NB4 (cell line): ENCODE measurements around the gene RBM47.

Experiments
- DNase-seq: peaks from one replicate; pipeline ENCODE4 v3.0.0; 2010; ENCODE audit warnings: low read depth
- H3K4me3 ChIP-seq: one replicate; pipeline ENCODE4 v1.5.1; 2011; ENCODE audit warnings: mild to moderate bottlenecking, low read depth, low read length, moderate library complexity
- MYC ChIP-seq: IDR thresholded peaks from 2 replicates; pipeline ENCODE4 v1.6.1; 2011; ENCODE audit warnings: low read depth, low read length
- POLR2A ChIP-seq: IDR thresholded peaks from 2 replicates; pipeline ENCODE4 v1.6.1; 2011; ENCODE audit warnings: mild to moderate bottlenecking; ENCODE audit not compliant: insufficient read length; ENCODE audit errors: extremely low read depth
- TF ChIP-seq, protein P1 (sequence below): IDR thresholded peaks from 2 replicates; pipeline ENCODE4 v1.6.1; 2011; ENCODE audit warnings: low read depth, low read length
- TF ChIP-seq, protein P2 (sequence below): IDR thresholded peaks from one replicate; pipeline ENCODE4 v1.5.1; 2012; ENCODE audit warnings: low read depth, low read length

Gene RBM47

DNA sequence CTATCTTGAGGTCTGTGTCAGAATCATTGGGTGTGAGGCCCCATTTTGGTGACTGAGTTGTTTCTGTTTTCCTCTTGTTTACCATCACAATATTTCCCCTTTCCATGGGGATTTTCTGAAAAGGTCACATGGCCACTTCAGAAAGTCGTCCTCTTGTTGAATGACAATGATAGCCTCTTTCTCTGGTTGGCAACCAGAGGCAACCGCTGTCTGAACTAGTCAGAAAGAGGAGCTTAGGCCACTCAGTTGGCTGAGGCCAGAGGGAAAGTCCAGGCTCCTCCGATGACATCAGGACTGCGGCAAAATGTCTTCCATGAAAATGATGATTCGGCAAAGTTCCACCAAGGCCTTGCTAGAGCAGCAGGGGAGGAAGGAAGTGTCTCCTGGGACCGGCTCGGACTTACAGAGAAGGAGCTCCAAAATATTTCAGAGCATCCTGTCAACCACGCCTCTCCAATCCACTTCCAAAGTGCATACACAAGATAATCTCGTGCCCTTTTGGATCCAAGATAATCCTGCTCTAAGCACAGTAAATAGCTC is 19.1 kb upstream of the RBM47 start:
- no peak for DNase-seq
- no peak for TF ChIP-seq POLR2A
- TF ChIP-seq, protein P1, sequence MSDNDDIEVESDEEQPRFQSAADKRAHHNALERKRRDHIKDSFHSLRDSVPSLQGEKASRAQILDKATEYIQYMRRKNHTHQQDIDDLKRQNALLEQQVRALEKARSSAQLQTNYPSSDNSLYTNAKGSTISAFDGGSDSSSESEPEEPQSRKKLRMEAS: no peak
- TF ChIP-seq MYC: no peak
- TF ChIP-seq, protein P2, sequence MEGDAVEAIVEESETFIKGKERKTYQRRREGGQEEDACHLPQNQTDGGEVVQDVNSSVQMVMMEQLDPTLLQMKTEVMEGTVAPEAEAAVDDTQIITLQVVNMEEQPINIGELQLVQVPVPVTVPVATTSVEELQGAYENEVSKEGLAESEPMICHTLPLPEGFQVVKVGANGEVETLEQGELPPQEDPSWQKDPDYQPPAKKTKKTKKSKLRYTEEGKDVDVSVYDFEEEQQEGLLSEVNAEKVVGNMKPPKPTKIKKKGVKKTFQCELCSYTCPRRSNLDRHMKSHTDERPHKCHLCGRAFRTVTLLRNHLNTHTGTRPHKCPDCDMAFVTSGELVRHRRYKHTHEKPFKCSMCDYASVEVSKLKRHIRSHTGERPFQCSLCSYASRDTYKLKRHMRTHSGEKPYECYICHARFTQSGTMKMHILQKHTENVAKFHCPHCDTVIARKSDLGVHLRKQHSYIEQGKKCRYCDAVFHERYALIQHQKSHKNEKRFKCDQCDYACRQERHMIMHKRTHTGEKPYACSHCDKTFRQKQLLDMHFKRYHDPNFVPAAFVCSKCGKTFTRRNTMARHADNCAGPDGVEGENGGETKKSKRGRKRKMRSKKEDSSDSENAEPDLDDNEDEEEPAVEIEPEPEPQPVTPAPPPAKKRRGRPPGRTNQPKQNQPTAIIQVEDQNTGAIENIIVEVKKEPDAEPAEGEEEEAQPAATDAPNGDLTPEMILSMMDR: no peak
- no peak overlapping the region for H3K4me3 ChIP-seq

DNA sequence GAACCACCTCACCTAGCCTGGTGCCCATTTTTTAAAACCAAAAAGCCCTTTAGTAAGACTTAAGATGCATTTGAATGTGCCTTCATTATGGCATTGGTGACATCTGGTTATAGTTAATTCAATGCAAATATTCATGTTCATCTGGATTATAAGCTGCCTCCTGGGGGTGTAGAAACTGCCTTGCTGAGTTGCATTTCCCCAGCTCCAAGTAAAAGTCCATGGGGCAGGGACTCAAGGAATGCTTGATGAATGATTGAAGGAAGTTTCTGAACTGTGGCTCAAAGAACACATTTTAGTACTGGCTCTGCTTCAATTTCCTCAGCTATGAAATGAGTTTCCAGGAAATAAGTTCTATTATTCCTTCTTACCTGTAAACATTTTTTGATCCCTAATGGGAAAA is 18.5 kb upstream of the RBM47 start:
- DNase-seq: no peak
- H3K4me3 ChIP-seq: no peak overlapping the region
- no peak for TF ChIP-seq POLR2A
- TF ChIP-seq, protein P2: no peak
- no peak for TF ChIP-seq MYC
- TF ChIP-seq, protein P1: no peak

DNA sequence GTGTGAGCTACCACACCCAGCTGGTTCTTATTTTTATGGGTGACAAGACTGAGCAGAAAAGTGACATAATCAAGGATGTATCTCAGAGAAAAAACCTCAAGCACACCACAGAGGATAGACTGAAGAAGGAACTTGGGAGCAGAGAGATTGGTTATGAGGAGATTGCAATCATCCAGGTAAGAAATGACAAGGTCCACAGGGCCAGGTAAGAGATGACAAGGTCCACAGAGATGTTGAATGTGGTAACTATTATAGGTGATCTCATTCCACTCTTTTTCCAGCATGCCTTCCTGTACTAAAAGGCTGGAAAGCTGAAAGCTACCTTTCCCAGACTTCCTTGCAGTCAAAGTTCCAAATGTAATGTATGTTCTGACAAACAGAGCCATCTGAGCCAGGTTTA is 15.9 kb upstream of the RBM47 start:
- no peak overlapping the region for H3K4me3 ChIP-seq
- DNase-seq: no peak
- TF ChIP-seq, protein P2: no peak
- TF ChIP-seq POLR2A: no peak
- TF ChIP-seq, protein P1: no peak
- TF ChIP-seq MYC: no peak

DNA sequence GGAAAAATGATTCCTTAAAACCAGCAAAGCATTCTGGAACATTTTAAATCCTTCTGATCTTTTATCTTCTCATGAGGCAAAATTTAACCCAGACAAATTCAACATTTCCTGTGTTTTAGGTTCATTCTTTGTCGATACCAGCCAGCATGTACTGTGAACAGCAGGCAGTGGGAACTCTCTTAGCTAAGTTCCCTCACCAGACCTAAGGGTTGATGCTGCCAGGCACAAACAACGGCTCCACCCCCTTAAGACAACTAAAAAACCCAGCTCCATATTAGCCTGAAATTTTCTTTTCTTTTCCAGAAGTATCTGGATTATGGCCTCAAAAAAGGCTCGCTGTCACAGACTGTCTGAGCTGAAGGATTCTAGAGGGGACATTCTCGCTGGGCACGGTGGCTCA is 2.4 kb upstream of the RBM47 start:
- TF ChIP-seq MYC (no peak), POLR2A (no peak)
- TF ChIP-seq, protein P1: no peak
- TF ChIP-seq, protein P2: no peak
- DNase-seq: no peak
- no peak overlapping the region for H3K4me3 ChIP-seq

DNA sequence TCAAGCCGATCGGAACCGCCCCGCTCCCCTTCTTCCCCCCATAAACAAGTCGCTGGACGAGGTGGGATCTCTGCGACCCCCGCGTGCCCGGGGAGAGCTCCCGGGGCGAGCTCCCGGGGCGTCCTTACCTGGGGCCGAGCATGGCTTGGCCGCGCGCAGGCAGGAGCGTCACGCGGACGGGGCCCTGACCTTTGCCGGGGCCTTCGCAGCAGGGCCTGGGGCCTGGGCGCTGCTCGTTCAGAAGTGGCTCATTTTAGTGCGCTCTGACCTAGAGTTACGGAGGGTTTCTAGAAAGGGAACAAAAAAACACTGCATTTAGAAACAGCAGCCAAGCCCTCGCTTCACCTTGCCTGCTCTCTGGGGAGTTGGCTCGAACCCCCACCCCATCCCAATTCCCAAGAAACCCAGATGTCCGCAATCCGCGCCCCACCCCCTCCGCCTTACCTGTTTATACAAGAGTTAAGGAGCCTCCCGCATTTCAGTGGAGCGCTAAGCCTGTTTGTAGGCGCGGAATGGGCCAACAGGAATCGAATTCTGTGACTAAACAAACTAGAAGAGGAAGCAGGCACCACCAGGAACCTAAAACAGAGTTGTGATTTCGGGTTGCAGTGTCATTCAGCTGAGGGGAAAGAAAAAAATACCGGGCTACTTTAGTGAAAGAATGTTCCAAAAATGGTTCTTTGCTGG is 814 bp upstream of the RBM47 start:
- DNase-seq: no peak
- H3K4me3 ChIP-seq: no peak overlapping the region
- TF ChIP-seq, protein P1: no peak
- TF ChIP-seq POLR2A (no peak), MYC (no peak)
- TF ChIP-seq, protein P2: no peak
